ENCODE measurements around the gene SLCO3A1.
A peak's percentile ranks its signal among the peaks of the same experiment; 100 is the strongest.

Gene SLCO3A1

GRCh38 chr15:92035961-92036360, 182.5 kb downstream of the SLCO3A1 start:
- Histone ChIP-seq H3K36me3 (replicated peaks) (no peaks in the 10 kb centered on the region), H3K4me3 (no peak overlapping the region), H3K27me3 (ENCODE audit: low read depth) (no peaks in the 10 kb centered on the region), H3K4me1 (peaks cover 12% of the 10 kb centered on the region), H3K9me3 (0 out of 2 replicates have a peak, but pooled peaks cover 4% of the 10 kb centered on the region)
- DNase-seq (ENCODE audit: low spot score in 2 of 2), result no peak
- in situ Hi-C loops (cut with MboI; ENCODE audit: low sequenced_read_pairs), result no loop called here

DNA sequence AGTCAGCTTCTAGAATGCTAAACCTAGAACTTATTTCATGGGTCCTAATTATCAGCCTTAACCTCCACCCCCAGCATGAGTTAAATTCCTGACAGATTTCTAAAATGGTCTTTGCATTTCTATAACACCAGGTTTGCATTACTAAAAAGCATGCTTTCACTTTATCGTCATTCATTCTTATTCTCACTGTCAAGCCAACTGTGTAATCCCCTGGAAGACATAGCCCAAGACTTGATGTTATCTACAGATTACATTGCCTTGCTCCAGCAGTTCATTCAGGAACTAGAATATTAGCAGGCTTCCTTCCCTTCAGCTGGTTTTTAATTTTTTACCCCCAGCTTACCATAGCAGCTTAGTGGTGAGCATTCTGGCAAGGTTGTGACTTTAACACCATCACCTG, 184.0 kb downstream of the SLCO3A1 start:
- DNase-seq (ENCODE audit: low spot score in 2 of 2), result peak; percentile 8 to 66
- in situ Hi-C loops (cut with MboI; ENCODE audit: low sequenced_read_pairs), result no loop called here

GRCh38 chr15:92040350-92040749, 186.8 kb downstream of the SLCO3A1 start:
- no peaks in the 10 kb centered on the region for H3K27me3 ChIP-seq (ENCODE audit: low read depth)

More for the DNA sequence above, 184.0 kb downstream of the SLCO3A1 start:
- Histone ChIP-seq H3K9me3 (0 out of 2 replicates have a peak, but pooled peaks cover 4% of the 10 kb centered on the region), H3K4me3 (no peak overlapping the region), H3K27me3 (ENCODE audit: low read depth) (no peaks in the 10 kb centered on the region), H3K4me1 (peaks cover 12% of the 10 kb centered on the region), H3K36me3 (replicated peaks) (no peaks in the 10 kb centered on the region)

GRCh38 chr15:92041371-92041770, 187.9 kb downstream of the SLCO3A1 start:
- Histone ChIP-seq H3K9me3 (0 out of 2 replicates have a peak, but pooled peaks cover 4% of the 10 kb centered on the region), H3K27me3 (ENCODE audit: low read depth) (no peaks in the 10 kb centered on the region), H3K4me1 (peaks cover 12% of the 10 kb centered on the region), H3K36me3 (replicated peaks) (no peaks in the 10 kb centered on the region), H3K4me3 (no peak overlapping the region)
- in situ Hi-C loops (cut with MboI; ENCODE audit: low sequenced_read_pairs), result no loop called here
- DNase-seq (ENCODE audit: low spot score in 2 of 2), result no peak

More at GRCh38 chr15:92040350-92040749, 186.8 kb downstream of the SLCO3A1 start:
- Histone ChIP-seq H3K4me1 (peaks cover 12% of the 10 kb centered on the region), H3K4me3 (no peak overlapping the region), H3K36me3 (replicated peaks) (no peaks in the 10 kb centered on the region), H3K9me3 (0 out of 2 replicates have a peak, but pooled peaks cover 4% of the 10 kb centered on the region)
- in situ Hi-C loops (cut with MboI; ENCODE audit: low sequenced_read_pairs), result no loop called here
- no peak for DNase-seq (ENCODE audit: low spot score in 2 of 2)

DNA sequence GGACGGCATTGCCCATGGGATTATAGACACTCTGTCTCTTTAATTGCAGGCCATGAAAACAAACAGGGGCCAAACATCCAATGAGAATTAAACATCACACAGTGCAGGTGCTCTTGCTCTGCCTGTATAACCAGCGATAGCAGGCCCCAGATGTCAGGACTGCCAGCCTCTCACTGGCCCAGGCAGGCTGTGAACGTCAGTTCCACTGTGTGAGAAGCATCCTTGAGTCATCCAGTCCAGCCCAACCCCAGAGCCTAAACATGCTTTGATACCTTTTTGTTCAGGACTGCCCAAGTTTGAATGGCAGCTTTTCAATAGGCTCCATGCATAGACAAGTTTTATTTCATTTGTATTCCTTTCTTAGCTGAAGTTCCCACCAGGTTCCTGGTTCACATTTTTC, 189.8 kb downstream of the SLCO3A1 start:
- DNase-seq (ENCODE audit: low spot score in 2 of 2), result no peak
- no peak overlapping the region for H3K4me3 ChIP-seq

DNA sequence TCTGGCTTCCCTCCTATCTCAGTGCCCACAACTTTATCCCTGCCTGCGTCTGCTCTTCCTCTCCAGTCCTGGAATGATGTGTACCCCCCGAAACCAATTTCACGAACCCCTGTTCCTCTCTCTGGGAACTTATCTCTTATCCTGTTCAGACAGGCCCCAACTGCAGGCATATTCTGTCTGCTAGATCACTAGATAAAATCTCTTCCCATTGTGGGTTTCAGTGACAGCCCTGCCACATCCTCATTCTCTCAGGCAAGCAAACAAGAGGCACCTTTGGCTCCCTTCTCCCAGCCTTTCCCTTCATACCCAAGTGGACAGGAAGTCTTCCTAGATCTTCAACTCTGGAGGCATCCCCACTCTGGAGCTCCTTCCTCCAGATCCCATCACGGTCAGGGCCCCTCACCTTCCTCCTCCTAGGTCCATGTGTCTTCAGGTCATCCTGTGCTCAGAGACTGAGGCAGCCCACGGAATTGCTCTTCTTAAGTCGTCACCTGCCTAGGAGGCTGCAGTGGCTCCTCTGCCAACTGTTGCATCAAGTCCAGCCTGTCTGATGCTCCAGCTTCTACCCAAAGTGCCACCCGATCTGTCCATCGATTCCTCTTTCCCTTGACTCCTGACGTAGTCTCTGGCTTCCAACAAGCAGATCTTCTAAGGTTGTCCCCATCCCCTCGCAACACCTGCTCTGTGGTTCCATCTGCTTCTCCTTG, 190.8 kb downstream of the SLCO3A1 start:
- no peak overlapping the region for H3K4me3 ChIP-seq
- H3K4me1 ChIP-seq, result no peaks in the 10 kb centered on the region
- in situ Hi-C loops (cut with MboI; ENCODE audit: low sequenced_read_pairs), result no loop called here
- no peaks in the 10 kb centered on the region for H3K9me3 ChIP-seq
- H3K27me3 ChIP-seq (ENCODE audit: low read depth), result no peaks in the 10 kb centered on the region
- no peak for DNase-seq (ENCODE audit: low spot score in 2 of 2)
- H3K36me3 ChIP-seq (replicated peaks), result no peaks in the 10 kb centered on the region

More for the DNA sequence above, 189.8 kb downstream of the SLCO3A1 start:
- Histone ChIP-seq H3K9me3 (no peaks in the 10 kb centered on the region), H3K36me3 (replicated peaks) (no peaks in the 10 kb centered on the region), H3K4me1 (no peaks in the 10 kb centered on the region), H3K27me3 (ENCODE audit: low read depth) (no peaks in the 10 kb centered on the region)
- in situ Hi-C loops (cut with MboI; ENCODE audit: low sequenced_read_pairs), result no loop called here

DNA sequence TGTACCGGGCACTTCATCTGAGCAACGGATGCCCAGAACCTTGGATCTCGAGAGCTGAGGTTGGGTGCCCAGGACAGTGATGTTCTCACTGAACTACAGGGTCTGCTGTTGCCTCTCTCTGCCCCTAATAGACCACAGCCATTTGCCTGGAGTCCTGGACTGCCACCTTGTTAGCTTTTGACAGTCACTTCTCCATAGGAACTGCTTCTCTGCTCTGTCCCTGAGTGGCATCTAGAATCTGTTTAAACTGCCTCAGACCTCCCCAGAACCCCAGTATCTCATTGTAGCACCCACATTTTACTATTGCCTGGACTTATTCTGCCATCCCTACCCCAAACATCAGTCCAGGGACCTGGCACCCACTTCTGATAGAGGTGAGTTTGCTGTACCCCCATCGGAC, 194.4 kb downstream of the SLCO3A1 start:
- Histone ChIP-seq H3K36me3 (replicated peaks) (no peaks in the 10 kb centered on the region), H3K4me1 (no peaks in the 10 kb centered on the region), H3K9me3 (no peaks in the 10 kb centered on the region), H3K27me3 (ENCODE audit: low read depth) (no peaks in the 10 kb centered on the region), H3K4me3 (no peak overlapping the region)
- DNase-seq (ENCODE audit: low spot score in 2 of 2), result no peak
- in situ Hi-C loops (cut with MboI; ENCODE audit: low sequenced_read_pairs), result no loop called here

- Histone ChIP-seq H3K27me3 (ENCODE audit: low read depth) (no peaks in the 10 kb centered on the region), H3K4me3 (no peak overlapping the region), H3K4me1 (no peaks in the 10 kb centered on the region), H3K36me3 (replicated peaks) (no peaks in the 10 kb centered on the region), H3K9me3 (no peaks in the 10 kb centered on the region)
- in situ Hi-C loops (cut with MboI; ENCODE audit: low sequenced_read_pairs), result no loop called here
- DNase-seq (ENCODE audit: low spot score in 2 of 2), result no peak
Observed at GRCh38 chr15:92048739-92049138, 195.2 kb downstream of the SLCO3A1 start.

DNA sequence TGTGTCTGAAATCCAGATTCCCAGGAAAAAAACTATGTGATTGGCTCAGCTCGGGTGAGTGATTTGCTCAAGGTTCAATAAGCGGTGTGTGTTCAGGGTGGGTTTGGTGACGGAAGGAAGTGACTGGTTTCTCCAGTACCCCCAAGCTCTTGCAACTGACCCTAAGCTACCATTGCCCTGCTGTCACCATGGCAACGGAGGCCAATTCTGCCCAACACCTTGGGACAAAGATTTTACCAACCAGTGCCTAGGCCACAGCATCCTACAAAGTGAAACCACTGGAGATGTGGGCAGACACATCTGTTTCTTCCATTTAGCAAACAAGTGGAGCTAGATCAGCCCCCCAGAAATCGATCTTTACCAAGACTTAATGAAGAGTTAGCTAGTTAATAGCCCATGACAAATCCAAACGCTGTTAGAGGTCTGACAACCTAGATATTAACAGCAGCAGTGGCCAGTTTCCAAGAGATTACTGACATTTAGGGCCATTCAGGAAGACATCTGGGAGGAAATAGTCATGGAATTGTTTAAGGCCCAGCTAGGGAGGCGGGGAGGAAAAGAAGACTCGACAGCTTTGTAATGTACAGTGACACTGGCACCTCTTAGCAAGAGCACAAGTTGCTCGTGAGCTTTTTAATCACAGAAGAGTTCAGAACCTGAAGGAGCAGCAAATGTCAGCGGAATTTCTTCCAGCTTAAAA, 195.9 kb downstream of the SLCO3A1 start:
- no peak for DNase-seq (ENCODE audit: low spot score in 2 of 2)
- Histone ChIP-seq H3K27me3 (ENCODE audit: low read depth) (no peaks in the 10 kb centered on the region), H3K36me3 (replicated peaks) (no peaks in the 10 kb centered on the region), H3K4me1 (no peaks in the 10 kb centered on the region), H3K9me3 (no peaks in the 10 kb centered on the region), H3K4me3 (no peak overlapping the region)
- in situ Hi-C loops (cut with MboI; ENCODE audit: low sequenced_read_pairs), result no loop called here

DNA sequence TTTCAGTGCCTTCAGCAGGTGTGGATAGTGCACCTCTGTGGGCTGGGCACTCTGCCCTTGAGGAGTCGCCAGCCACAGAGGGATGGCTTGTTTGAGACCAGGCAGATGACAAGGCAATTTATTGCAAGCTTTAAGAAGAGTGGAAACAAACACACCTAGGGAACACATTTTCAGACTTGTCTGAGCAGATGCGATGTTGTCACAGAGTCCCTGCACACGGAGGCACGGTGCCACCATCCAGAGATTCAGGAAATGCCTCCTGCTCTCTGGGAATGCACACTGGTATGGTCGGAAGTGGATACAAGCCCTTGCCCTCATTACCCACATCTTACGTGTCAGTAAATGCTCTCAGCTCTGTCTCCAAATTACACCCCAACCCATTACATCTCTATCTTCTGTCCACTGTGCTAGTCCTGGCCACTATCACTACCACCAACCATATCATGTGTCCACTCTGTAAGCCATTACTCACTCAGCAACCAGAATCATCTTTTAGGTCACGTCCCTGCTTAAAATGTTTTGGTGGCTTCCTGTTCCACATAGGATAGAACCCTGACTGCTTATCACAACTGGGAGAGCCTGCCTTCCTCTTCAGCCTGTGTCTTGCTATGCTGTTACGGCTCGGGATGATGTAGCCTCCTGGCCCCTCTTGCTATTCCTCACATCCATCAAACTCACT, 196.9 kb downstream of the SLCO3A1 start:
- no peaks in the 10 kb centered on the region for H3K4me1 ChIP-seq
- in situ Hi-C loops (cut with MboI; ENCODE audit: low sequenced_read_pairs), result no loop called here
- no peak for DNase-seq (ENCODE audit: low spot score in 2 of 2)
- H3K27me3 ChIP-seq (ENCODE audit: low read depth), result no peaks in the 10 kb centered on the region
- no peaks in the 10 kb centered on the region for H3K36me3 ChIP-seq (replicated peaks)
- H3K9me3 ChIP-seq, result no peaks in the 10 kb centered on the region
- H3K4me3 ChIP-seq, result no peak overlapping the region

- no peak for DNase-seq (ENCODE audit: low spot score in 2 of 2)
- Histone ChIP-seq H3K9me3 (no peaks in the 10 kb centered on the region), H3K4me1 (no peaks in the 10 kb centered on the region), H3K36me3 (replicated peaks) (no peaks in the 10 kb centered on the region), H3K27me3 (ENCODE audit: low read depth) (no peaks in the 10 kb centered on the region), H3K4me3 (no peak overlapping the region)
- in situ Hi-C loops (cut with MboI; ENCODE audit: low sequenced_read_pairs), result no loop called here
Observed at GRCh38 chr15:92051716-92052115, 198.2 kb downstream of the SLCO3A1 start.

GRCh38 chr15:92053753-92054316, 200.3 kb downstream of the SLCO3A1 start:
- Histone ChIP-seq H3K9me3 (no peaks in the 10 kb centered on the region), H3K36me3 (replicated peaks) (no peaks in the 10 kb centered on the region), H3K27me3 (ENCODE audit: low read depth) (no peaks in the 10 kb centered on the region), H3K4me3 (no peak overlapping the region), H3K4me1 (no peaks in the 10 kb centered on the region)
- in situ Hi-C loops (cut with MboI; ENCODE audit: low sequenced_read_pairs), result no loop called here
- DNase-seq (ENCODE audit: low spot score in 2 of 2), result peak in 1 of 2 experiments; percentile 20

- no peaks in the 10 kb centered on the region for H3K9me3 ChIP-seq
- H3K36me3 ChIP-seq (replicated peaks), result no peaks in the 10 kb centered on the region
- H3K4me3 ChIP-seq, result no peak overlapping the region
- DNase-seq (ENCODE audit: low spot score in 2 of 2), result no peak
- H3K27me3 ChIP-seq (ENCODE audit: low read depth), result no peaks in the 10 kb centered on the region
- H3K4me1 ChIP-seq, result no peaks in the 10 kb centered on the region
- in situ Hi-C loops (cut with MboI; ENCODE audit: low sequenced_read_pairs), result no loop called here
Observed at GRCh38 chr15:92056875-92057274, 203.4 kb downstream of the SLCO3A1 start.

All from HAP-1 (cell line).